NCI-H748 (cell line): ENCODE data around the gene RFT1.
"Not testable (repeated sequence)": the region's sequence is repeated elsewhere in the genome, so short reads cannot be mapped to it uniquely, and the experiment has no call there.

Source experiments
- DNase-seq: peaks from one replicate; lab custom pipeline; 2025; ENCODE audit not compliant: unreplicated experiment; lab: John Stamatoyannopoulos, UW

The RFT1 gene

GRCh38 chr3:53072653-53073552 lies 57.3 kb downstream of the RFT1 start:
- peak; percentile 79 for DNase-seq

DNA sequence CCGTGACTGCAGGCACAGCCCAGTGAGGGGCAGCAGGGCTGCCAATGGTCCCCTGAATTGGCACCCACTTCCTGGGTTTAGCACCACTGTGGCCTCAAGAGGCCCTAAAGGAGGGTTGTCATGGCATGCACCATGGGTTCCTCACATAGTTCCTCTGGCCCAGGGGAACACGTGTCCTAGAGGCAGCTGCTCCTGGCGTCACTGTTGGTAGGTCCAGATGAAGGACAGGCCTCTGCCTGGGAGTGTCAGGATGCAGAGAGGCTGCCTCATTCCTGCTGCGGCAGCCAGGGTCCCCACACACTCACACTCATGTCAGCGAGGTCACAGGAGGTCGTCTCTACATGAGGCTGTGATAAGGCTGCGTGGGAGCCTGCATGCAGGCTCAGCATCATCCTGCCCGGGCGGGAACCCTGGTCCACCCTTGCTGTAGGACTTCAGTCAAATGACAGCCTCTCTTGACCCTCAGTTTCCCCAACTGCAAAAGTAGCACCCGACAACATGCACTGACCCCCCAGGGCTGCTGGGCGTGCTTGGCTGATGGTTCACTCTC lies 58.3 kb downstream of the RFT1 start:
- DNase-seq: no peak

DNA sequence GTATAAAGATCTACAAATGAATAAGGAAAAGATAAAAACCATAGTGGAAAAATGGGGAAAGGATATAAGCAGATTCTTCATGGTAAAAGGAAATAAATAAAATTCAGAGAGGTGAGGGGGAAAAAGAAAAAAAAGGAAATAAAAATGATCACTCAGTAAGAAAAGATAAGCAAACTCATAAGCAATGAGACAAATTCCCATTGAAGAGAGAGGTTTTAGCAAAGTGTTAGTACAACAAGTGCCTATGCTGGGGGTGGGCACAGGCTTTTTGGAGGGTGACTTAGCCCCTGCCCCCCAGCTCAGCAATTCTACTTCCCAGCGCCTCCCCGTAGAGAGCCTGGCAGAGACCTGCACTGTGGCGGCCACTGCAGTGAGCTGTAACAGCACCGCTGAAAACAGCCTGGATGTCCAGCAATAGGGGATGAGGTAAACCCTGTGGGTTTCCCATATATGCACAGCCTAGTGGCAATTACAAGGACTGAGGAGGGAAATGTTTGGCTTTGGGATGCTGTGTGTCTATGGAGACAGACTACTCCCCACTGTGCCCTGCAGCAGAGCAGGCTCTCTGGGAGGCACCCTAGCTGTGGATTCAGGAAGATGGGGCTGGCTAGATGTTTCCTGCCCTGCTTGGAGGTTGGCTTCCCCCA lies 60.7 kb downstream of the RFT1 start:
- peak; percentile 29 for DNase-seq

GRCh38 chr3:53068176-53068575 lies 62.1 kb downstream of the RFT1 start:
- DNase-seq: no peak

- DNase-seq: no peak
These were observed 62.7 kb downstream of the RFT1 start for GRCh38 chr3:53067567-53067966.

DNA sequence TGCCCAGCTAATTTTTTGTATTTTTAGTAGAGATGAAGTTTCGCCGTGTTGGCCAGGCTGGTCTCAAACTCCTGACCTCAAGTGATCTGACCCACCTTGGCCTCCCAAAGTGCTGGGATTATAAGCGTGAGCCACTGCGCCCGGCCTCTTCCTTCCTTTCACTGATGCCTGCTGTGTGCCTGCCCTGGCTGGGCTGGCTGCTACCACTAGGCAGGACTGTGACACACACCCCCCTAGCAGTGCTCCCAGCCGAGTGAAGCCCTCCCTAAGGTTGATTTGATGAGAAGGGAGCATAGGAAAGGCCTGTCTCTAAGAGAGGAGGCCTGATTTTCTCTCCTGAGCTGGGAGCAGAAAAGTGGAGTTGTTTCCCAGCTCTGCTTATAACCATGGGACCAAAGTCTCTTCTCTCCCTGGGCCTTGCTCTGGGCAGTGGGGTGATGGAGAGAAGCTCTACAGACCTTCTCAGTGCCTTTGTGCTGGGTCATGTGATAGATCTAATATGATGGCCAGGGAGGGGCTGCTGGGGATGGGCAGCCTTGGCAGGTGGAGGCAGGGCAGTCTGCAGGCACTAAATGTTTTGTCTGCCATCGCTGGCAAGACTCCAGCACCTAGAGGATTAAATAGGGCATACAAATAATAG lies 64.3 kb downstream of the RFT1 start:
- peak; percentile 61 for DNase-seq

GRCh38 chr3:53062905-53063304 lies 67.3 kb downstream of the RFT1 start:
- DNase-seq: no peak

DNA sequence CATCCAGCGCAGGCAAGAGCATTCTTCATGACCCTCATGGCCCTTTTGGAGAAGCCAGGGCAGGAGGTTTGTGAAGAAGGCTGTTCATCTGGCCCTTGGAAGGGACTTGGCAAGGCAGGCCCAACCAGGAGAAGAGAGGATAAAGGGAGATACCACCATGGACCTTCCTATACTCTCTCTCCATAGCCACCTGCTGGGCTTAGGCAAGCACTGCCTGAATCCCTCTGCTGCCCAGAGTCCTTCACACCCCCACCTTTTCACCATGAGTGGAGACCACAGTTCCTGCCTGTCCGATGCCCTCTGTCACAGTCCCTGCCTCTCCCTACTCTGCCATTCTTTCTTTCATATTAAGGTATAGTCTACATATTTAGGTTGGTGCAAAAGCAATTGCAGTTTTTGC lies 73.8 kb downstream of the RFT1 start:
- DNase-seq: no peak

- DNase-seq: not testable (repeated sequence)
These were observed 76.0 kb downstream of the RFT1 start for GRCh38 chr3:53054233-53054632.

DNA sequence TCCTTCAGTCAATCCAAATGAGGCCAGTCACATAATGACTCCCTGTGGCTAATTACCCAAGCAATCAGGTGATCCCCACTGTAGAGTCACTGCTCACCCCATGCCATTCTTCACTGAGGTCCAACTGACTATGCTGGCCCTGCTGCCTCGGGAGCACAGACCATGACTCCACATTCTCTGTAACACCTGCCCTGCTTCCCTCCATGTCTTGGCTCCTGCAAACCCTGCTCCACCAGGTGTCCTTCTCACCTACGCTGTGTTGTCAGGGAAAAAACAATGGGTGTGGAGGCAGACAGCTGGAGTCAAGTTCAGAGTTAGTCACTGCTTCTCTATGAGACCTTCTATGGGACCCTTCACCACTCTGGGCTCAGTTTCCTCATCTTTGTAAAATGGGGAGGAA lies 78.3 kb downstream of the RFT1 start:
- DNase-seq: peak; percentile 13

GRCh38 chr3:53049987-53050386 lies 80.2 kb downstream of the RFT1 start:
- DNase-seq: no peak

DNA sequence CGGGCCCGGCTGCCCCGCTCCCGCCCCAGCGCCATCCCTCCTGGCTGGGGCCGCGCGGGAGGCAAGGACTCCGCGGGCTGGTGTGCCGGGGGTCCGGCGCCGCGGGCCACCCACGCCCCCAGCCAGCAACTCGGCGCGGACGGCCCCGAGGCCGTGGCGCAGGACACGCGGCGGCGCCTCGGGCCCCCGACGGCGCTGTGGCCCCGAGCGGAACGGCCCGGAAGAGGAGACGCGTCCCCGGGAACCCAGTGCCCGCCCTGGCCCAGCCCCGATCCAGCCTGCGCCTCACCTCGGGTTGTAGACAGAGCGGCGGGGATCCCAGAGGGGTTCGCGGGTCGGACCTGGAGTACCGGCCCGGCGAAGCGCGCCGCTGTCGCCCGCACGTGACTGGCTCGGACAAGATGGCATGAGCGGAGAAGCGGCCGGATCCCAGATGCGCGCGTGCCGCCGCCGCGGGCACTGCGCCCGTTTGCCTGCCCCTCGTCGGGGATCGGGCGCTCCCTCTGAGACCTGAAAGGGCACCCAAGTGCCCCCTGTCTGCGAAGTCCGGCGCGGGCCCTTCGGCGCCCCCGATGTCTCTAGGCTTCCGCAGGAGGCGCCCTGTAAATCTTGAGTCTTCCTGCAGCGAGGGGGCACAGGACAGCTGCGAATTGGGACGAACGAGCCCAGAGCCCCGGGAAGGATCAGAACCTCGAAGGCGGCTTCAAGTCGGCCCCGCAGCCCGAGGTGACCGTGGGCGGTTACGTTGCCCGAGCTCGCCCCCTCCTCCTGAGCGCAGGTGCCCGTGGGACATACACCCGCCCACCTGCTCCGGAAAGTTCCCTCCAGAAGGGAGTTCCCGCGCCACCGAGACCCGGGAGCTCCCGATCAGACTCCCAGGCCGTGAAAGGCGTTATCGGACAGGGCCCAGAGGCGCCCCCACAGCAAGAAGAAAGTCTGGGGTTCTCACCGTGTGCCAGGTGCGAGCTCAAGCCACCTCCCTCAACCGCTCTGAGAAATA lies 83.8 kb downstream of the RFT1 start:
- DNase-seq: peak; percentile 55

DNA sequence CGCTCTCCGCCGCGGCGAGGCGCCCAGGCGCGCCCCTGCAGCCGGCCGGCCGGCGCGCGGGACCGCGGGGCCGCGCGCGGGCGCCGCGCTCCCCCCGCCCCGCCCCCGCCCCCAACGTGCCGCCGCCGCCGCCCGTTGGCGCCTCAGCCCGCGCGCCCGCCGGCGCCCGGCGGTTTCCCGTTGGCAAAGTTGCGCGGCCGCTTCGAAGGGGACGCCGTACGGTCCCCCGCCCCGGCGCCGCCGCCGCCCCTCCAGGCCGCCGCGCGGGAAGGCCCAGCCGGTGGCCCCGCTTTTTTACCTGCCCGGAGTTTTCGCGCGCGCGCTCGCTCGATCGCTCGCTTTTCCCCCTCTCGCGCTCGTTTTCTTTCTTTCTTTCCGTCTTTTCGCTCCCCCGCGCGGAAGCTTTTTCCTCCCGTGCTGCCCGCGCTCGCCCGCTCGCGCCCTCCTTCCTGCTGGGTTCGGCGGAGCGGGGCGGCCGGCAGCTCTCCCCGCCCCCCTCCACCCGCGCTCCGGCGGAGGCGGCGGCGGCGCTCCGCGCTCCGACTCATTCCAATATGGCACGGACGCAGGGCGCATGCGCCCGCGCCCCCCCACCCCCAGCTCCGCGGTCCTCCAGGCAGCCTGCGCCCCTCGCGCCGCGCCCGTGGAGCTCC lies 84.6 kb downstream of the RFT1 start, which contains the start of gene SFMBT1:
SFMBT1 (minus strand) TSS at position 556 of the 653 bp plus-strand sequence. CDS start 76,945 bp downstream, outside the sequence.
- peak; percentile 74 for DNase-seq

- DNase-seq: peak; percentile 57
These were observed 85.3 kb downstream of the RFT1 start for GRCh38 chr3:53044711-53045517.

- DNase-seq: no peak
These were observed 85.9 kb downstream of the RFT1 start for GRCh38 chr3:53044371-53044710.

DNA sequence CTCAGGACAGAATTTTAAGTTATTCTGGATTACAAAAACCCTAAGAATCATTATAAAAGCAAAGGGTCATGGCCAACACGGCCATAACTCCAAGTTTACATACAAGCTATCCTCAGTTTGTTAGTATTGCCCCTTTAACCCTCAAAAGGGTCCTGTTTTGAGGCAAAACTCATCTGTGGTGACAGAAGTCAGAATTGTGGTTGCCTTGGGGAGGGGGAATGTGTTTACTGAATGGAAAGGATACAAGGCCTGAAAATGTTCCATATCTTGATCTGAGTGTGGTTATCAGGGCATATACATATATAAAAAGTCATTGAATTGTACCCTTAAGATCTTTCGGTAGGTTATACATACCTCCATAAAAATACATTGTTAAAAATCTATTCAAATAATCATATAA lies 86.5 kb downstream of the RFT1 start:
- no peak for DNase-seq

DNA sequence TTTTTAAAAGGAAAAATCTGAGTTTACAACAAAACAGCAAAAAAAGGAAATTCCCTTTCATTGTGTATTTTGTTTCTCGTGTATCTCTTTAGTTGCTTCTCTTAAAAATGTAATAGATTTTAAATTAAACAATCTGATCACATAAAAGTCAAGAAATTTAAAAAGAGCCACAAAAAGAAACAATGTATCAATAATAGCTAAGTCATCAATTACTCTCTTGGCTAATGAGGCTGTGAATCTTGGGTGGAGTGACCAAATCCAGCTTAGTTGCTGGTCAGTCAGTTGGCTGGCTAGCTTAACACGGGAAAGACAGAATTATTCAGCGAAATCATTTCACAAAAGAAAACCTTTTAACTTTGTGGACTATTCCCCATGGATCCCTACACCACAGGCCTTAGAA lies 87.6 kb downstream of the RFT1 start:
- no peak for DNase-seq

DNA sequence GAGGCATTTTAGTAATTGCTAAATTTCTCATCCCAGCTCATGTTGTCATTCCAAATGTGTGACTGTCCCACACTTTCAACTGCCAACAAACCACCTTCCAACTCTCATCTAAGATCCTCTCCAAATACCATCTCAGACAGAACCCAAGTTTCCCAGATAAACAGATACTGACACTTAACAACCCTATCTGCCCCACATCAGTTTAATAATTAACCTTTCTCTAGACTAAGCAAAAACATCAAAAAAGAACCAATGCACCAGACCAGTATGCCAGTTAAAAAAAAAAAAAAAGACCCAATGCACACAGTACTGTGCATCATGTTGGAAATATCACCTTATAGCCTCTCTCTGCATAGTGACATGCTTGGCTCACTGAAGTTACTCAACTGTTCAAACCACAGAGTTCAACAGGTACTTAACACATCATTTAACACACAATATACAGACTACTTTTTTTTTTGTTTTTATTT lies 89.8 kb downstream of the RFT1 start:
- DNase-seq: no peak

DNA sequence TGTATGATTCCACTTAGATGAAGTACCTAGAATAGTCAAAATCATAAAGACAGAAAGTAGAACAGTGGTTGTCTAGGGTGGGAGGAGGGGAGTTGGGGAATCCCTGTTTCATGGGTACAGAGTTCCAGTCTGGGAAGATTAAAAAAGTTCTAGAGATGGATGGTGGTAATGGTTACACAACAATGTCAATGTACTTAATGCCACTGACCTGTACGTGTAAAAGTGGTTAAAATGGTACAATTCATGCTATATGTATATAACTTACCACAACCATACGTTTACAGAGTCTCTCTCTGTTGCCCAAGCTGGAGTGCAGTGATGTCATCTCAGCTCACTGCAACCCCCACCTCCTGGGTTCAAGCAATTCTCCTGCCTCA lies 90.9 kb downstream of the RFT1 start:
- DNase-seq: no peak
